ENCODE measurements around the gene GSE1.

GSE1 gene

DNA sequence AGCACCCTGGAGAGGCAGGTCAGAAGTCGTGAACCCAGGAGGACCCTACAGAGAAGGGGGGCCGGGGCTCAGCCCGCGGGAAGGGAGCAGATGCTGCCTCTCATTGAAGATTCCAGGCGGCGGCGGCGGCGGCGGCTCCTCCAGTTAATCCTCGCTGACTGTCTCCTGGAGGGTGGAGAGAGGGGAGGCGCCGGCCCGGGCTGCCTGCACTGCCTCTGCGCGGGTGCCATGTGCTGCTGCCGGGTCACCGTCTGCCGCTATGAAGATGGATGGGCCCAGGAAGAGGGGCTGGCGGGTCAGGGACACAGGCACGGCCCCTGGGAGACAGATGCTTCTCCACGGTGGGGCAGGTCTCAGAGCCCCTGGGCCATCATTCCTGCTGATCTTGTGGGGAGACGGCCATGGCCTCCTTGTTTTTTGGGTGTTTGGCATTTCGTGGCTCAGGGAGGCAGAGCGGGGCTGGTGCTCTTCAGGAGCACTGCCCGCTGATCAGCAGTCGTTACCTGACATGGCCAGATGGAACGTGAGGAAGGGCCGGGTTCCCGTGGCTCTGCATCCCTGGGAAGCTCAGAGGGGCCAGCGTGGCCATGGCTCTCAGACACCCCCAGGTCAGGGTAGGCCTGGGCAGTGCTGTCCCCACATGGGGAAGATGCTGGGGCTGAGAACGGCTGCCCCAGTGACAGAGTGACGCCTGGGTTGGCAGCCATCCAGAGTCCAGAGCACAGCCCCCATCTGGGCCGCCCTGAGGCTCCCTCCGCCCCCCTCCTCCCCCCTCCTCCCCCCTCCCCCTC lies 39.5 kb downstream of the GSE1 start:
- H3K4me3 ChIP-seq (ENCODE audit: low read depth, low read length), result no peak overlapping the region
- no peak for TF ChIP-seq CTCF (IDR thresholded peaks at IDR 0.05; ENCODE audit: low read depth, low read length)
- no peak for TF ChIP-seq POLR2A (IDR thresholded peaks at IDR 0.05; ENCODE audit: extremely low read depth, insufficient read length)
- no peak for TF ChIP-seq MAX (IDR thresholded peaks at IDR 0.05; ENCODE audit: low read depth, low read length)
- TF ChIP-seq MYC (IDR thresholded peaks at IDR 0.05; ENCODE audit: low read depth, low read length), result no peak
- DNase-seq (ENCODE audit: low read depth), result peak; percentile 32

GRCh38 chr16:85653290-85653891 lies 40.3 kb downstream of the GSE1 start:
- no peak for DNase-seq (ENCODE audit: low read depth)
- no peak overlapping the region for H3K4me3 ChIP-seq (ENCODE audit: low read depth, low read length)
- TF ChIP-seq MAX (IDR thresholded peaks at IDR 0.05; ENCODE audit: low read depth, low read length), result no peak

- no peak overlapping the region for H3K4me3 ChIP-seq (ENCODE audit: low read depth, low read length)
- TF ChIP-seq MYC (IDR thresholded peaks at IDR 0.05; ENCODE audit: low read depth, low read length) (no peak), CTCF (IDR thresholded peaks at IDR 0.05; ENCODE audit: low read depth, low read length) (no peak), POLR2A (IDR thresholded peaks at IDR 0.05; ENCODE audit: extremely low read depth, insufficient read length) (no peak), MAX (IDR thresholded peaks at IDR 0.05; ENCODE audit: low read depth, low read length) (no peak)
- DNase-seq (ENCODE audit: low read depth), result no peak
Observed at GRCh38 chr16:85654251-85655095, 41.4 kb downstream of the GSE1 start.

- H3K4me3 ChIP-seq (ENCODE audit: low read depth, low read length), result no peak overlapping the region
- TF ChIP-seq POLR2A (IDR thresholded peaks at IDR 0.05; ENCODE audit: extremely low read depth, insufficient read length), result no peak
- no peak for TF ChIP-seq MYC (IDR thresholded peaks at IDR 0.05; ENCODE audit: low read depth, low read length)
- TF ChIP-seq MAX (IDR thresholded peaks at IDR 0.05; ENCODE audit: low read depth, low read length), result no peak
- no peak for TF ChIP-seq CTCF (IDR thresholded peaks at IDR 0.05; ENCODE audit: low read depth, low read length)
- peak; percentile 32 for DNase-seq (ENCODE audit: low read depth)
Observed at GRCh38 chr16:85655216-85656129, 42.4 kb downstream of the GSE1 start.

- no peak for TF ChIP-seq POLR2A (IDR thresholded peaks at IDR 0.05; ENCODE audit: extremely low read depth, insufficient read length)
- TF ChIP-seq CTCF (IDR thresholded peaks at IDR 0.05; ENCODE audit: low read depth, low read length), result no peak
- no peak for TF ChIP-seq MYC (IDR thresholded peaks at IDR 0.05; ENCODE audit: low read depth, low read length)
- TF ChIP-seq MAX (IDR thresholded peaks at IDR 0.05; ENCODE audit: low read depth, low read length), result no peak
- DNase-seq (ENCODE audit: low read depth), result no peak
- H3K4me3 ChIP-seq (ENCODE audit: low read depth, low read length), result no peak overlapping the region
Observed at GRCh38 chr16:85656351-85657266, 43.5 kb downstream of the GSE1 start.

Data from NB4 (cell line).